Activated CD4-positive, alpha-beta T cell treated with anti-CD3 and anti-CD28 coated beads, Interleukin-2, amount 50 U/mL, for 1 hour (primary cell): ENCODE results near the gene TXLNB.
A peak's percentile ranks its signal among the peaks of the same experiment; 100 is the strongest.

Experiments
- DNase-seq: peaks from one replicate; pipeline ENCODE4 v3.0.0-alpha.2; 2020

TXLNB gene

DNA sequence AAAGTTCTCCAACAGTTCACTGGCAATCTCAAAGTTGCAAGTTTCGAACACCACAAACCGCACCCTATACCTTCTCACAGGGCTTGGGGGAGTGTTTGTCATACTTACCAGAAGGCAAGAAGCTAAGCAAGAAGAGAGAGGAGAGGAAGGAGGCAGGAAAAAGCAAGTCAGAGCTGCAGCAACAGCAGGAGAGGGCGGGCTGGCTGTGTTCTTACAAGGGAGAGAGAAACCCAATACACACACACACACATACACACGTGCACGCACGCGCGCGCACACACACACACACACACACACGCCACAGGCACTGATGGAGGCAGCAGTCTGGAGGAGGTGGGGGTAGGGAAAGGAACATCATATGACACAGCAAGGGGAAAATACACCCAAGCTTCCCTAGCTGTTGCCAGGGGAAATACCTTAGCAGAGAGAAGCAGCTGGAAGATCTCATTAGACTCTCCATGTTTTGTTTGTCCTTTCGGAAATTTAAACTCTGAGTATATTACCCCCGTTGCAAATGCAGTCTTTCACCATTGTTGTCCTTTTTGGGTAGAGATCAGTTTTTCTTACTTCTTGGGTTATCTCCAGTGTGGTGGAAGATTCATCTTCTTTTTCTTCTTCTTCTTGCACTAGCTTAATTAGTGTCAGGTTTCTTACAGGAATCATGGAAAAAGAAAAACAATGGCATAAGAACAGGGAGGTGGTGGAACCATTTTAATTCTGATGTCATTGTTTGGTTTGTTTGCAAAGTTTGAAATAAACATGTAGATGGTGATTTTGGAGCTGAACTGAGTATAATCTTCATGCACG is at the start of gene TXLNB:
Gene TXLNB (minus strand): TSS at position 186 of the 807 bp plus-strand sequence. CDS start 3,099 bp downstream, outside the sequence.
- DNase-seq: peak; percentile 85

DNA sequence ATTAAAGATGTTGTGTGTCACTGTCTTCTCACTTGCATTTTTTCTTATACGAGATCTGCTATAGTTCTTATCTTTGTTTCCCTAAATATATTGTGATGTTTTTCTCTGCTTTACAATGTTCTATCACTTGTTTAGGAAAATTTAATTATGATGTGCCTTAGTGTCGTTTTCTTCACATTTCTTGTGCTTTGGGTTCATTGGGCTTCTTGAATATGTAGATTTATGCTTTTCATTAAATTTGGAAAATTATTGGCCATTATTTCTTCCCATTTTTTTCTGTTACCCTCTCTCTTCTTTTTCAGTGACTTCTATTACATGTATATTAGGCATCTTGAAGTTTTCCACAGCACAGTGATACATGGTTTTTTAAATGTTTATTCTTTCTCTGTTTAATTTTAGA is 49.3 kb upstream of the TXLNB start:
- no peak for DNase-seq

DNA sequence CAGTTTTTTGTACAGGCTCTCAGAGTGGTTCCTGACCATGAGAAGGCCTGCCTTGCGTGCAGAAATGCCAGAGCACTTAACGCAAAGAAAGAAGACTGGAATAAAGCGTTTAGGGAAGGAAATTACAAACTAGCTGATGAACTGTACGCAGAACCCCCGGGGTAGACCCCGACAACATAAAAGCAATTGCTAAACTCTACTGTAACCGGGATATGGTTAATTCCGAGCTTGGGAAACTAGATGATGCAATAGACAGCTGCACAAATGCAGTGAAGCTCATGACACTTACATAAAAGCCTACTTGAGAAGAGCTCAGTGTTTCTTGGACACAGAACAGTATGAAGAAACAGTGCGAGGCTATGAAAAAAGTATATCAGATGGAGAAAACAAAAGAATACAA is 47.0 kb upstream of the TXLNB start:
- no peak for DNase-seq

DNA sequence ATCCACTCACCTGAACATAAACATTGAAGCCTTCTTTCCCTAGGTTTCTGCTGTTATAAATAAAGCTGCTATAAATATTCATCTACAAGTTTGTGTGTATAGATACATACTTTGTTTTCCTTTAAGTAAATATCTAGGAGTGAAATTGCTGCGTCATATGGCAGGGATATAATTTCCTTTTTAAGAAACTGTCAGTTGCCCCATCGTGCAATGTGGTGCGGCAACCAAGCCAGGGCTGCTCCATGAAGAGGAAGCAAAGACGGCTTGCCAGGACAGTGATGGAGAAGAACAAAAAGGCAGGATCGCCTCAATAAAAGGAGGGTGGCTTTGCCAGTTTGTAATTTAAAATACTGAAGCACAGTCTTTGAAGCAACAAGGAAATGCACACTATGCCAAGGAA is 46.0 kb upstream of the TXLNB start:
- DNase-seq: no peak

DNA sequence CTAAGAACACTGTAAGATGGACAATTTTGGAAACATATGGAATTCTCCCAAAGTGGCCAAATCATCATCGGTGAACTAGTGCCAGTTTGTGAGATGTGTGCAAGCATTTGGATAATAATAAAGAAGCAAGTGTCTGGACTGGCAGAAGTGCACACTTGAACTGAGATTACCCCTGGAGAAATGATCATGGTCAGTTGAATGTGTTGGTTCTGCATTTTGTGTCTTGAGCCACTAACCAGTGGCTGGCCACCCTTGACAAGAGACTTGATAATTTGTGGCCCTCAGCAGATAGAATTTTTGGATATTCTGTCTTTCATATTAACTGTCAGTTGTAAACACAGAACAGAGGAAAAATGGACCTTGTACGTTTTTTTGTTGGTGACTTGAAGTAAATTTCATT is 45.2 kb upstream of the TXLNB start:
- DNase-seq: no peak

DNA sequence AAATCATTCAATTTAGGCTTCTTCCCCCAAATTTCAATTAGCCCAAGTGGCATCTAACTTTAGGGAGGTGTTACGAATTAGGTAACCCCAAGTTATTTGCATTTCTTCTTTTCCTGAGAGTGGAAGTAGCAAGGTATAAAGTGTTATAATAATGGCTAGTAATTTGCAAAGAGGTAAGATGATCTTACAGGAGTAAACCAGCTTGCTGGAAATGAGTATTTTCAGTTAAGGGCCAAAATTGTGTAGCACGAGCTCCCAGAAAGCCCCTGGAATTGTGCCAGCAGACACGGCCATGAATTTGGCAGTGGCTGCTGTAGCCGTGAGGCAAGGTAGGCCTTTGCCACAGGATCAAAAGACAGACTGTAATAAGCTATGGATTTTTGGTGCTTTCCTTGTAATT is 44.7 kb upstream of the TXLNB start:
- no peak for DNase-seq

DNA sequence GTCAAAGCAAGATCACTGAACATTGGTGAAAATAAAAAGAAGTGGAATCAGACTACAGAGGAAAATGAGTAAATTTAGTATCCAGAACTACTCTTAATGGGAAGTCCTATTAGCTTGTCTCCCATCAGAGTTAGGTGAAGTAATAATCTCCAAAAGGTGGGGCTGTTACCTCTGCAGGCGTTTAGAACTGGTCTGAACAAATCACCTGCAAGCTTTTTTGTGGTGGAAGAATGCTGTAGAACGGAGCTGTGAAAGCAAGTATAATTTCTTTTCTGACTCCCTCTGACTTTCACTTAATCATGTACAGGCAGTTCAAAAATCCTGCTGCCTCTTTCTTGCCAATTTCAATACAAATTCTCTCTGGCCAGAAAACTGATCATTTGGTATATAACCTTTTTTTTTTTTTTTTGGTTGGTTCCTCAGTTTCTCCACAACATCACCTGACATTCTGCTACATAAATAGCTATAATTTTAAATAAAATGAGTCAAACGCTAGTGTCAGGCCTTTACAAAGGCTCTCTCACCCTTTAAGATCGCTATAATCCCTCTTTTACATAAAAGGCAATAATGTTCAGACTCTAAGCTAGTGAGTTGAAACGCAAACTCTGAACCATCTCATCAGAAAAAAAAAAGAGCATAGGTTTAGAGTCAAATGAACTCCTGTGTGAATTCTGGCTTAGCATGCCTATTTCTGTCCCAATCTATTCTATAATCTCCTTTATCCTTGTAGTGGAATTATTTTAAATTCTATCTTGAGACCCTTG is 43.8 kb upstream of the TXLNB start:
- no peak for DNase-seq

DNA sequence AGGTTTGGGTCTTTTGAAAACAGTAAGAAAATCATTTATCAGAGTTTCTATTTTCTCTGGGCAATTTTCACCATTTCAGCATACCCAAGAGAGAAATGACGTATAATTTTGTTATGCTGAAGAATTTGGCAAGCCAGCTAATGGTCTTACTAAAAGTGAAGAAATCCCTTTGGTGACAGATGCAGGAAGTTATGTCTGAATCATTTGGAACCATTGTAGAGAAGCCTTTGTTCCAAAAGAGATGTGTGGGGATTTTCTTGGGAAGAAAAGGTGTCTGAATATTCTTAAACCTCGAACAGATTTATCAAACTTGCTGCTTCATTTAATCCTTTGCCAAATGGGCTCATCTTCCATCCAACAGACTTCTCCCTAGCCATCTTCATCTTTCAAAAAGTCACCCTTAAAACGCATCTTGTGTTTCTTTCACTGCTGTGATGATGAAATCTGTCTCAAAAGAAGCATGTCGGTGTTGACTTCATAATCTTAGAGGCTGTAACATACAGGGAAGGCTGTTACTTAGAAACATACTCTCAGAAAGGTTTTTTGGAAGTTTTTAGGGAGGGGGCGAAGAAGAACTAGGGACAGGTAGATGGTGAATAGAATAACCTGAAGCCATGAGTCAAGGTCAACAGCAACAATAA is 43.1 kb upstream of the TXLNB start:
- DNase-seq: no peak

DNA sequence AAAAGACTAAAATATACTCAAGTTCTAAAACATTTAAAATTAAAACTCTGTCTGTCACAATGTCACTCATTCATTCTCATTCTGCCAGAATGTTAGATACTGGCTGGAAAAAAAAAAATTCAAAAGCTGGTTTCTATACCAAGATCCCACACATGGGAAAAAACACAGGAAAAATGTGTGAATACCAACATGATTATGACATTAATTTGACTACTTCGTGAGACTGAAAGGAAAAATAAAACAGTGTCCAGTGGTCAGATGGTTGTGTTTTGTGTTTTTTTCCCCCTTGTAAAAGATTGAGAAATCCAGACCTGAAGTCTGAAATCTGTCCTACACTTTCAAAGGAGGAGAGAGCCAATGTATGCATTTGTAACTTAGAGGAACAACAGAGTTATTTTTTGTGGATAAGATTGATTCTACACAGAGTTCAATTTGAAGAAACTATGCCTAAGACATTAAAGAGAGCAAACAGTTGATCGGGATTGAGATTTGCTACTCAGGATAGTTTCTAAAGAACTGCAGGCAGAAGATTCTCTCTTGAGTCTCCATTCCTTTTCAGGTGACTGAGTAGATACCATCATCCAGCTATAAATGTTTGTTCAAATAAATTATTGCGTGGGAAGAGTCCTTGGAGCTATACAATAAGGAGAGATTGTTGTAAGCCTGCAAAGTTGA is 39.2 kb upstream of the TXLNB start:
- no peak for DNase-seq

DNA sequence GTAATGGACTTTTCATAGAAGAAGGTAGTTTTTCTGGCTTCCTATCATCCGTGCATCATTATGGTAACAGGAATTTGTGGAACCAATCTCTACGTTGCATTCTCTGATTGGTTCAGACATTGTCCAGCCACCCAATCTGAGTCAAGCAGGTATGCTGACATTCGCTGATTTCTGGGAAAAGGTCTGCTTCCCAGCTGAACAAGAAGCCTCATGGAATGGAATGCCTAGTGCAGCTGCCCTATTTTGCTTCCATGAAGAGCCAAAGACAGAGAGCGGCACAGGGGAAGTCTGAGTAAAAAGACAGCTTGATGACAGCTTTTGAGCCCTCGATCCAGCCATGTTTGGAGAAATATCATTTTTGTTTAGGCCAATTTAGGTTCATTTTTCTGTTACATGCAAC is 38.5 kb upstream of the TXLNB start:
- no peak for DNase-seq

DNA sequence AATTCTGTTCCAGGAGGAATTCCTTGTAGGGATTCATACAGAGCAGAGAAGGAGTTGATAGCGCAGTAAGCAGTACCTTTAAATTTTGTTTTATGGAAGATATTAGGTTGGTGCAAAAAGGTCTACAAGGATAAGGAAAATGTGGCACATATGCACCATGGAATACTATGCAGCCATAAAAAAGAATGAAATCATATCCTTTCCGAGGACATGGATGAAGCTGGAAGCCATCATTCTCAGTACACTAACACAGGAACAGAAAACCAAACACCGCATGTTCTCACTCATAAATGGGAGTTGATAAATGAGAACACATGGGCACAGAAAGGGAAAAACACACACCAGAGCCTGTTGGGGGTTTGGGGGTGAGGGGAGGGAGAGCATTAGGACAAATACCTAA is 37.4 kb upstream of the TXLNB start:
- DNase-seq: no peak

DNA sequence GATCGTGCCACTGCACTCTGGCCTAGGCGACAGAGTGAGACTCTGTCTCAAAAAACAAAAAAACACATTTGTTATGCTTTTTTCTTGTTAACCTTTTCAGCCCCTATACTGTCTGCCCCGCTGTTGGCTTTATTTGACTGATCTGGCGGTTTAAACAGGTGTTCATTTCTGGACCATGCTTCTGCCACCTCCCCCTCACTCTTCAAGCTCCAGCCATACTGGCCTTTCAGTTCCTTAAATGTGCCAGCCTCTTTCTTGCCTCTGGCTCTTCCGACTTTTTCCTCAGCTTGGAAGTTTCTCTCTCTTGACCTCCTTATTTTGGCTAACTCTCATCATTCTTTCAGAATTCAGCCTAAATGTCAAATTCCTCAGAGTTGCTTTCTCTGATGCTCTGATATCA is 35.2 kb upstream of the TXLNB start:
- DNase-seq: no peak

DNA sequence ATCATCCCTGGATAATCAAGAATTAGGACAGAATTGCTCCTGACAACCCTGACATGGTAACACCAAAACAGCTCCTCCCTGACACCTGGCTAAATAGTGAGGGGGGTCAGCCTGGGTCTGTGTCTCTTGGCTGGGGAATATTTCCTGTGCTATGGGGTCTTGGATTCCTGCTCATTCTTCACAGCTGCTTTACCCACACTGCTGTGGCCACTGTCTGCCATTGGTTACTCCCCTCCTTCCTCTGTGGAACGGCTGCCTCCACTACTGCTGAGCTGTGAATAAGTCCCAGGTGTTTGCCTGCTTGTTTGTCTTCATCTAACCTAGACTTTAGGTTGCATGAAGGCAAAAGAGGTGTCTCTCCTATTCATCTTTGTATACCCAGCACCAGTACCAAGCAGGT is 33.9 kb upstream of the TXLNB start:
- DNase-seq: no peak

DNA sequence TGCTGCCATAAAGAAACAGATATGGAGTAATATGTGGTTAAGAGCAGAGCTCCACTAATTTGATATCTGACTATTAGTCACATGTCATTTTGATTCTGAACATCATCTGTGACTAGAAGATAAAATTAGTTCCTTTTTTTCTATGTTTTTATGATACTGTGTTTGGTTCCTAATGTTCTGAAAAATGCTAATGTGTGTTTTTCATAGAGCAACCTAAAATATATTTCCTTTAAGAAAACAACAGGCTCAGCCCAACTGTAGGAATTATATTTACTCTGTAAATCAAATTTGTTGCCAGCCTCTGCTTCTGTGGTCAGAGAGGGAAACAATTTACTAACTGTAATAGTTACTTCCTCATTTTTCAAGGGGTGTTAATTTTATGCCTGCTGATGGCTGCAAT is 33.3 kb upstream of the TXLNB start:
- no peak for DNase-seq

DNA sequence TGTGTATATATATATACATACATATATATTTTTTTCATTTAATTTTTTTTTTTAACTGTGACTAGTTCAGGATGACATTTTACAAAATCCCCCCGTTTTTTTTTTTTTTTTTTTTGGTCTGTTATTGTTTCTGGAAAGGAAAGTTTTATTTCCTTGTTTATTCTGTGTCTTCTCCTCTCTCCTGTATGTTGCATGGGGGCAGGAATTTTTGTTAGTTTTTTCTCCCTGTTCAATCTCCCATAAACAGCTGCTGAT is 32.4 kb upstream of the TXLNB start:
- DNase-seq: no peak

DNA sequence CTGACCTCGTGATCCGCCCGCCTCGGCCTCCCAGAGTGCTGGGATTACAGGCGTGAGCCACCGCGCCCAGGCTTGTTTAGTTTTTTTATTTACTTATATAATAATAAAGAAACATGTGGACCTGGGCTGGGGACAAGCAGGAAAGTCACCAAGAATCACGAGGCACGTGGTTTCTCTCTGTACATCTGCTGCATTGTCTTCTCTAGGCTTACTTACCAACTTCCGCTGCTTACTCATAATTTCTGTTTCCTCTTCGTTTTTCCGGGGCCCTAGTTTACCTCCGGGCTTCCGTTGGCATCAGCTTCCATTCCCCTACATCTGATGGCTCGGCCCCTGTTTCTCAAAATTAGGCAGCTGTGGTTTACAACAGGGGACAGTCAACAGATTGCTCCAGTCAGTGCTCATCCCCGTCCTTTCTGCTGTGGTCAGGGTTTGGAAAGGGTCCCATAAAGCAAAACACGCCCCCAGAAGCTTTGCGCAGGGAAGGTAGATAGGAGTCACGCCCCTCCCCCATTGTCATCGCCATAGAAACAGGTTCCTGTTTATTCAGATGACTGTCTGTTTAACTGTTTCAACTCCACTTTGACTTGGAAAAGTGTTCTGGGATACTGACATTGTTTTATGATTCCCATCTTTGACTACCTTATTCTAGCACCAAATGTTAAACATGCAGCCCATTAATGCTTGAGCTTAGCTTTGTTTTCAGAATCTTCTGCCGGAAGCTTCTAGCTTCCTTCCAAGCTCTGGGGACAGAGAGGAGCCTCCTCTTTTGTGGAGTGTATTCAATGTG is 31.9 kb upstream of the TXLNB start:
- DNase-seq: peak; percentile 81

DNA sequence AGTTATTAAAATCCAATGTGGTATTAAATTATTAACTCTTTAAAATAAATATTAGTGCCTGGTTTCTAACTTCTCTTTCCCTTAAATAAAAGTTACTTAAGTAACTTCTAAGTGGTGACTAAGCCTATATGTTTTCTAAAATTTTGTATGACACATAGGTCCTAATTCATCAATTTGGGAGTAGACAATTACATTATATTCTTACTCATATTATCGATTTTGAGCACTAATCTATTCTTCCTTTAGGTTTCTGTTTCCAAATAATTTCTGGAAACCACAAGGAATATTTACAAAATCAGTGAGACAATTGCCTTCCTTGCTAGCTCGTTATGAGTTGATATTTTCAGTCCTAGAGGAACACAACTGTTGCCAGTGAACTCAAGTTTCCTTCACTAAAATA is 28.3 kb upstream of the TXLNB start:
- DNase-seq: no peak

DNA sequence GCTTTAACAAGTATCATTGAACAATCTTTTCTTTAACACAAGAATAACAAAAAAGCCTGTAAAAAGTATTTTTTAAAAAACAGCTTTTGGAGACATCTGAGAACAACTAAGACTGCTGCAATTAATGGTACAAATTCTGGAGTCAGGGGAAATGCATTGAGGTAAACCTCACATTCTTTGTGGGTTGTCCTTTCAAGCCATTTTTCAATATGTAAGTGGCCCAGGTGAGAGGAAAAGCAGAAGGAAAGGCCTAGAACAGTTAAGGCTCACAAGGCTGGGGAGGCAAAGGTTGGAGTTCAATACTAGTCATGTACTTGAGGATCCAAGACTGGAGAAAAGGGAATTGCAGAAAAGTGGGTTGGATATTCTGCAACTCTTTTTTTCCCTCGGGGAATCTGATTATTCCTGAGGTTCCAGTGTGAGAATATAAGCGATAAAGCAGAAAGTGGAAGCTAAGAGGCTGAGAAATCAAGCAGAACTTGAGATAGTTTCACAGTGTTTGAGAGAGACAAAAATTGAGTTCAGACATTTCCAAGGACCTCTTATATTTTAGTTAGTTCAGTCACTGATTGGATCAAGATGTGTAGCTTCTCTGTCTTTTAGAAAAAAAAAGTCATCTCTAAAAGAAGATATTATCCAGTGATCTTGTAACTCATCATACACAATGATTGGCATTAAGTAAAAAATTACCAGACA is 25.0 kb upstream of the TXLNB start:
- no peak for DNase-seq

DNA sequence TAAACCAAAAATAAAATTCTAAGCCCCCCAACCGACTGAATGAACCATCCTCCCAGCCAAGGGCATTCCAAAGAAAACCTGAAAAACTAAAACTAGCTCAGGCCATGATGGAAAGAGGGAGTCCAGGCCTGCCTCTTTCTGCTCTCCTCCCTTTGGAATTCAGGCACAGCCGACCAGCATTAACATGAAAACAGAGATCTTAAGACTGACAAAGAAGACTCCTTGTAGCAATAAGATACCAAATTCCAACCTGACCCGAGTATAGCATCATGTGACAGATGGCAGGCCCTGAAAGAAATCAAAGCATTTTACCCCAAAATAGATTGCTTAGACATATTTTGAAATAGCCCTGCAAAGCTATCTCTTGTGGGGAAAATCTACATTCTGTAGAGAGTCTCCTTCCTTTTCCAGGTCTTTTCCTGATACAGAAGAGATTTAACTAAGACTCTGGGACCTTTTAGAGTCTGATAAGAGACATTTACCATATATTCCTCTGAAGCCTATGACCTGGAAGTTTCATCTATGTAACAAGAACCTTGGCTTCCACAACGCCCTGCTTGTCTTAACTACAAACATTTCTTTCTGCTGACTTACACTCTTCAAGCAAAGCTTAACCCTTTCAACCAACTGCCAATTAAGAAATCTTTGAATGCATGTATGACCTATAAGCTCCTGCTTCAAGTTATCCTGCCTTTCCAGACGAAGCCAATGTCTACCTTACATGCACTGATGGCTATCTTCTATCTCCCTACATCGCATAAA is 22.2 kb upstream of the TXLNB start:
- DNase-seq: no peak

DNA sequence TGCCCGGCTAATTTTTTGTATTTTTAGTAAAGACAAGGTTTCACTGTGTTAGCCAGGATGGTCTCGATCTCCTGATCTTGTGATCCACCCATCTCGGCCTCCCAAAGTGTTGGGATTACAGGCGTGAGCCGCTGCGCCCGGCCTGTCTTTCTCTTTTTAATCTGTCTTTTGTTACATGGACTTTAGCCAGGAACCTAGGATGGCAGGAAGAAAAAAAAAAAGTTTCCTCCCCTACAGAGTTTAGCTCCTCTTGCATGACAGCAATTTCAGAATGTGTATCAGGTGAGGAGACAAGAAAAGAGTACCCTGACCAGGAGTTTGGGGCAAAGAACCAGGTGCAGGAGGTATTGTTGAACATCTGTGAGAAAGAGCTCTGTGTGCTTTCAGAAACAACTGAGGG is 21.4 kb upstream of the TXLNB start:
- no peak for DNase-seq

DNA sequence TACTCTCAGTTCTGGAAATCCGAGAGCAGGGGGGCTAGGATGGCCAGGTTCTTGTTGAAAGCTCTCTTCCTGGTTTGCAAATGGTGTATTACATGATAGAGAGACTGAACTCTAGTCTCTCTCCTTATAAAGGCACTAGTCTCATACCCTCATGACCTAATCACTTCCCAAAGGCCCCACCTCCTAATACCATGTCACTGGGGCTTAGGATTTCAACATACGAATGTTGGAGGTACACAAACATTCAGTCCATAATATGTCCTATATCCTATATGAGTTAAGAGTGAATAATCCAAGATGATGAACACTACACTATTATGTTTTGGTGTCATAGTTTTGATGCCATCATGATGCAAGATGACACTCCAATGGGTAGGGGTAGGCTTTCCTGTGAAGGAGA is 20.0 kb upstream of the TXLNB start:
- DNase-seq: no peak
